Measurements from ENCODE around the gene TMEM147. TPM values are rescaled to one million over a fixed set of nuclear protein-coding genes. Genes with fewer than 3 reads are reported as not detected.

The TMEM147 gene
- total and polyA plus RNA-seq, 10 of the 15 experiments (the other 5 are each of a cell fraction or from before 2014, with no cell fraction given) = 53.4 to 145 (median 79.3) TPM

DNA sequence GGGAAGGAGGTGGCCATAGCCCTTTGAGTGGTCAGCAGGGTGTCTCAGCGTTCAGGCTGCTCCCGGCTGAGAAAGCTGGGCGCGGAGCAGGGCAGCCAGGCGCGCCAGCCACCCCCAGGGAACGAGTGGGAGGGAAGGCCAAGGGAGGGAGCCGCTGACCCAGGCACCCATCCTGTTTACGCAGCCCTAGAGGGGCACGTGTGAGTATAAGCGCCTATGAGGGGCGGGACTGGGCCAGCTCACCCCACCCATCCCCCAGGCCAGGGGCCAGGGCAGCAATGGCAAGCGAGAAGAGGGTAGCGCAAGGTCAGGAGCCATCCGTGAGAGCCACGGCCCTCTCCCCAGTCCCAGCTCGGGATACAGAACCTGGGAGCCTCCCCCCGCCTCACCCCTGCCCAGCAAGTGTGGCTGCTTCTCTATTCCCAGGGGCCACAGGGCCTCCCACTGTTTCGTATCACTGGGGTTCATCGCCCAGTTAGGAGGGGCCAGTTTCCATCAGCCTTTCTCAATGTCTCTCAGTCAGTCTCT lies 31.1 kb upstream of the TMEM147 start:
- SMC1A ChIA-PET (ENCODE audit: uncharacterized antibody, unreplicated experiment) = no interaction called here
- in situ Hi-C loops (cut with MboI) (no loop called here), intact Hi-C loops (cut with micrococcal nuclease; ENCODE audit: unreplicated experiment) (no loop called here)
- Histone ChIP-seq H3K9me3 (replicated peaks; ENCODE audit: control insufficient read depth, insufficient read depth, low read length) (no peaks in the 10 kb centered on the region), H4K20me1 (ENCODE audit: control insufficient read depth, insufficient read depth) (no peaks in the 10 kb centered on the region), H3K27ac (ENCODE audit: control insufficient read depth, insufficient read depth) (no peak overlapping the region), H3K4me2 (ENCODE audit: control insufficient read depth, insufficient read depth) (no peak overlapping the region), H2AFZ (ENCODE audit: control insufficient read depth, low read depth, low read length) (no peak overlapping the region), H3K9ac (ENCODE audit: control insufficient read depth, insufficient read depth, low read length) (no peak overlapping the region), H3K27me3 (replicated peaks in 1 of 2; ENCODE audit: control insufficient read depth in 2 of 2, insufficient read depth in 2 of 2, low read length in 1 of 2) (no peaks in the 10 kb centered on the region; a peak in 1 of 4 replicates), H3K36me3 (ENCODE audit: control insufficient read depth in 2 of 2, insufficient read depth in 2 of 2, low read length in 1 of 2) (no peaks in the 10 kb centered on the region), H3K4me3 (no peak overlapping the region), H3K4me1 (ENCODE audit: control insufficient read depth, insufficient read depth, low read length) (peaks cover 3% of the 10 kb centered on the region; the same call in 1 of the 2 replicates), H3K79me2 (ENCODE audit: control insufficient read depth, insufficient read depth, low read length) (no peaks in the 10 kb centered on the region)
- no TSS peak for BruUV-seq (replicated peaks)
- POLR2A ChIA-PET = interaction anchor here (1.0 kb wide), 1 partner anchor 109 kb away, joined by 3 read pairs; no protein-coding TSS in a partner anchor
- DNase-seq (ENCODE audit: low read depth, low spot score) (no peak), FAIRE-seq (no peak), ATAC-seq (no peak)
- TF ChIP-seq ETV6 (conservative IDR thresholded peaks at IDR 0.05 in 1 of 2, IDR thresholded peaks at IDR 0.05 in 1 of 2; ENCODE audit: borderline replicate concordance in 1 of 2, low read depth in 1 of 2) (no peak), IKZF1 (conservative IDR thresholded peaks at IDR 0.05) (0 out of 2 replicates have a peak, but pooled peaks have one; percentile 28), NFYB (IDR thresholded peaks at IDR 0.05; ENCODE audit: insufficient read depth, low read depth, low read length) (no peak), SMAD1 (IDR thresholded peaks at IDR 0.05; ENCODE audit: low read depth, partially characterized antibody) (no peak), DPF2 (IDR thresholded peaks at IDR 0.05) (0 out of 2 replicates have a peak, but pooled peaks have one; percentile 22), CREB1 (IDR thresholded peaks at IDR 0.05; ENCODE audit: low read depth) (no peak), BHLHE40 (IDR thresholded peaks at IDR 0.05; ENCODE audit: borderline replicate concordance in 1 of 2, low read depth in 2 of 2, low read length in 1 of 2) (peak in 1 of 2 experiments; percentile 72; a peak in 2 of 4 replicates), GATAD2B (conservative IDR thresholded peaks at IDR 0.05; ENCODE audit: low read depth) (0 out of 2 replicates have a peak, but pooled peaks have one; percentile 37), IKZF2 (IDR thresholded peaks at IDR 0.05) (no peak), ZSCAN29 (IDR thresholded peaks at IDR 0.05) (no peak), NFIC (IDR thresholded peaks at IDR 0.05; ENCODE audit: low read depth, low read length) (no peak), TCF12 (IDR thresholded peaks at IDR 0.05; ENCODE audit: low read depth, low read length) (no peak), NR2F1 (conservative IDR thresholded peaks at IDR 0.05) (no peak), KDM1A (IDR thresholded peaks at IDR 0.05; ENCODE audit: borderline replicate concordance) (no peak), SUPT20H (IDR thresholded peaks at IDR 0.05; ENCODE audit: borderline replicate concordance, control insufficient read depth, low read depth, low read length) (no peak)
- TF ChIP-seq, protein P1, sequence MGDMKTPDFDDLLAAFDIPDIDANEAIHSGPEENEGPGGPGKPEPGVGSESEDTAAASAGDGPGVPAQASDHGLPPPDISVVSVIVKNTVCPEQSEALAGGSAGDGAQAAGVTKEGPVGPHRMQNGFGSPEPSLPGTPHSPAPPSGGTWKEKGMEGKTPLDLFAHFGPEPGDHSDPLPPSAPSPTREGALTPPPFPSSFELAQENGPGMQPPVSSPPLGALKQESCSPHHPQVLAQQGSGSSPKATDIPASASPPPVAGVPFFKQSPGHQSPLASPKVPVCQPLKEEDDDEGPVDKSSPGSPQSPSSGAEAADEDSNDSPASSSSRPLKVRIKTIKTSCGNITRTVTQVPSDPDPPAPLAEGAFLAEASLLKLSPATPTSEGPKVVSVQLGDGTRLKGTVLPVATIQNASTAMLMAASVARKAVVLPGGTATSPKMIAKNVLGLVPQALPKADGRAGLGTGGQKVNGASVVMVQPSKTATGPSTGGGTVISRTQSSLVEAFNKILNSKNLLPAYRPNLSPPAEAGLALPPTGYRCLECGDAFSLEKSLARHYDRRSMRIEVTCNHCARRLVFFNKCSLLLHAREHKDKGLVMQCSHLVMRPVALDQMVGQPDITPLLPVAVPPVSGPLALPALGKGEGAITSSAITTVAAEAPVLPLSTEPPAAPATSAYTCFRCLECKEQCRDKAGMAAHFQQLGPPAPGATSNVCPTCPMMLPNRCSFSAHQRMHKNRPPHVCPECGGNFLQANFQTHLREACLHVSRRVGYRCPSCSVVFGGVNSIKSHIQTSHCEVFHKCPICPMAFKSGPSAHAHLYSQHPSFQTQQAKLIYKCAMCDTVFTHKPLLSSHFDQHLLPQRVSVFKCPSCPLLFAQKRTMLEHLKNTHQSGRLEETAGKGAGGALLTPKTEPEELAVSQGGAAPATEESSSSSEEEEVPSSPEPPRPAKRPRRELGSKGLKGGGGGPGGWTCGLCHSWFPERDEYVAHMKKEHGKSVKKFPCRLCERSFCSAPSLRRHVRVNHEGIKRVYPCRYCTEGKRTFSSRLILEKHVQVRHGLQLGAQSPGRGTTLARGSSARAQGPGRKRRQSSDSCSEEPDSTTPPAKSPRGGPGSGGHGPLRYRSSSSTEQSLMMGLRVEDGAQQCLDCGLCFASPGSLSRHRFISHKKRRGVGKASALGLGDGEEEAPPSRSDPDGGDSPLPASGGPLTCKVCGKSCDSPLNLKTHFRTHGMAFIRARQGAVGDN (IDR thresholded peaks at IDR 0.05) = no peak
- TF ChIP-seq, protein P2, sequence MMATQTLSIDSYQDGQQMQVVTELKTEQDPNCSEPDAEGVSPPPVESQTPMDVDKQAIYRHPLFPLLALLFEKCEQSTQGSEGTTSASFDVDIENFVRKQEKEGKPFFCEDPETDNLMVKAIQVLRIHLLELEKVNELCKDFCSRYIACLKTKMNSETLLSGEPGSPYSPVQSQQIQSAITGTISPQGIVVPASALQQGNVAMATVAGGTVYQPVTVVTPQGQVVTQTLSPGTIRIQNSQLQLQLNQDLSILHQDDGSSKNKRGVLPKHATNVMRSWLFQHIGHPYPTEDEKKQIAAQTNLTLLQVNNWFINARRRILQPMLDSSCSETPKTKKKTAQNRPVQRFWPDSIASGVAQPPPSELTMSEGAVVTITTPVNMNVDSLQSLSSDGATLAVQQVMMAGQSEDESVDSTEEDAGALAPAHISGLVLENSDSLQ (IDR thresholded peaks at IDR 0.05) = no peak
- RAD21 ChIA-PET (ENCODE audit: unreplicated experiment) = interaction anchor here (0.6 to 1.3 kb wide), 3 partner anchors 11 to 78 kb away, joined by 3 to 4 read pairs (median 3); no protein-coding TSS in a partner anchor
- CTCF ChIA-PET = interaction anchor here (0.7 to 3.6 kb wide), 6 partner anchors 9 to 1621 kb away, joined by 3 to 19 read pairs (median 3); no protein-coding TSS in a partner anchor
- 20% methylated on average over 20 of the region's 20 CpGs for WGBS (ENCODE audit: insufficient coverage, insufficient replicate concordance, low lambda C conversion rate, missing lambda C conversion rate)

All from GM12878 (cell line).